HK-2 (cell line): ENCODE results near the gene KCNIP1.

Experiments
- DNase-seq: peaks from one replicate; pipeline ENCODE4 v3.0.0-alpha.2; 2018; ENCODE audit not compliant: unreplicated experiment

The KCNIP1 gene

GRCh38 chr5:170597109-170597751, 93.4 kb downstream of the KCNIP1 start:
- peak; percentile 67 for DNase-seq

- no peak for DNase-seq
Observed at GRCh38 chr5:170597872-170598271, 94.1 kb downstream of the KCNIP1 start.

GRCh38 chr5:170599756-170600155, 95.9 kb downstream of the KCNIP1 start:
- no peak for DNase-seq

- DNase-seq = no peak
Observed at GRCh38 chr5:170601619-170602018, 97.8 kb downstream of the KCNIP1 start.

- no peak for DNase-seq
Observed at GRCh38 chr5:170603109-170603508, 99.3 kb downstream of the KCNIP1 start.

- peak; percentile 54 for DNase-seq
Observed at GRCh38 chr5:170603578-170604565, 100.1 kb downstream of the KCNIP1 start.

- DNase-seq = no peak
Observed at GRCh38 chr5:170606941-170607340, 103.1 kb downstream of the KCNIP1 start.

- no peak for DNase-seq
Observed at GRCh38 chr5:170611449-170612090, 107.8 kb downstream of the KCNIP1 start.

- DNase-seq = no peak
Observed at GRCh38 chr5:170612256-170612678, 108.4 kb downstream of the KCNIP1 start.

- no peak for DNase-seq
Observed at GRCh38 chr5:170614065-170614490, 110.3 kb downstream of the KCNIP1 start.

- DNase-seq = peak; percentile 51
Observed at GRCh38 chr5:170614720-170615119, 110.9 kb downstream of the KCNIP1 start.

GRCh38 chr5:170617533-170618490, 114.0 kb downstream of the KCNIP1 start:
- DNase-seq = no peak

GRCh38 chr5:170619869-170620268, 116.0 kb downstream of the KCNIP1 start:
- no peak for DNase-seq

GRCh38 chr5:170622933-170623332, 119.1 kb downstream of the KCNIP1 start:
- DNase-seq = no peak

- DNase-seq = no peak
Observed at GRCh38 chr5:170623576-170624181, 119.9 kb downstream of the KCNIP1 start.

GRCh38 chr5:170625221-170626165, 121.7 kb downstream of the KCNIP1 start:
- DNase-seq = no peak

GRCh38 chr5:170626507-170627150, 122.8 kb downstream of the KCNIP1 start:
- no peak for DNase-seq

GRCh38 chr5:170627271-170627670, 123.5 kb downstream of the KCNIP1 start:
- no peak for DNase-seq

- DNase-seq = no peak
Observed at GRCh38 chr5:170628028-170628427, 124.2 kb downstream of the KCNIP1 start.
